Measurements from ENCODE around the gene DCAF11.

DCAF11 gene

DNA sequence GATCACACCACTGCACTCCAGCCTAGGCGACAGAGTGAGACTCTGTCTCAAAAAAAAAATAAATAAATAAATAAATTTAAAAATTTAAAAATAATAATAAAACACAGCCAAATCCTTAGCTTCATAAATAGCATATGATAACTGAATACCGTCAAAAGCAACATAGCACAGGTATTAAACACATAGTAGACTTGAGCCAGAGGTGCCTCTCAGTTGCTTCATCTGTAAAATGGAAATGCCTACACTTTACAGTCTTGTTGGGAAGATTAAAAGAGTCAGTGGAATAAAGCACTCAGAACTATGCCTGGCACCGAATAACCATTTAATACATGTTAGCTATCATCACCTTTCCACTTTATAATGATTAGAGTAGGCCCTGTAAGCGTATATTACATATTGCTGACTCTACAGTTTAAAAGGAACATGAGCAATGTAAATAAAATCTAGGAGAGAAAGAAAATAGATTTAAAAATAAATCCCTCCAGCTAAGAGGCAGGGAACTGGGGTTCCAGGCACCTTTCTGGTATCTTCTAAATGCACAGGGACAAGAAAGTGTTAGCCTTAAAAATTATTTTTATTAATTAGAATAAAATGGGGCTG, 7.8 kb upstream of the DCAF11 start:
- H3K4me3 ChIP-seq (ENCODE audit: low read depth, low read length) = no peak overlapping the region
- peaks cover 6% of the 10 kb centered on the region for H3K4me1 ChIP-seq
- H3K79me2 ChIP-seq = peaks cover 29% of the 10 kb centered on the region
- H3K9me3 ChIP-seq (ENCODE audit: control insufficient read depth, low read length) = no peaks in the 10 kb centered on the region
- H3K36me3 ChIP-seq (ENCODE audit: control insufficient read depth, insufficient read depth, low read length) = no peaks in the 10 kb centered on the region
- no peaks in the 10 kb centered on the region for H3K27me3 ChIP-seq (ENCODE audit: control insufficient read depth, insufficient read depth, low read length)
- H3K27ac ChIP-seq = no peak overlapping the region
- no peak overlapping the region for H3K9ac ChIP-seq
- no peak overlapping the region for H2AFZ ChIP-seq
- TF ChIP-seq, protein P1, sequence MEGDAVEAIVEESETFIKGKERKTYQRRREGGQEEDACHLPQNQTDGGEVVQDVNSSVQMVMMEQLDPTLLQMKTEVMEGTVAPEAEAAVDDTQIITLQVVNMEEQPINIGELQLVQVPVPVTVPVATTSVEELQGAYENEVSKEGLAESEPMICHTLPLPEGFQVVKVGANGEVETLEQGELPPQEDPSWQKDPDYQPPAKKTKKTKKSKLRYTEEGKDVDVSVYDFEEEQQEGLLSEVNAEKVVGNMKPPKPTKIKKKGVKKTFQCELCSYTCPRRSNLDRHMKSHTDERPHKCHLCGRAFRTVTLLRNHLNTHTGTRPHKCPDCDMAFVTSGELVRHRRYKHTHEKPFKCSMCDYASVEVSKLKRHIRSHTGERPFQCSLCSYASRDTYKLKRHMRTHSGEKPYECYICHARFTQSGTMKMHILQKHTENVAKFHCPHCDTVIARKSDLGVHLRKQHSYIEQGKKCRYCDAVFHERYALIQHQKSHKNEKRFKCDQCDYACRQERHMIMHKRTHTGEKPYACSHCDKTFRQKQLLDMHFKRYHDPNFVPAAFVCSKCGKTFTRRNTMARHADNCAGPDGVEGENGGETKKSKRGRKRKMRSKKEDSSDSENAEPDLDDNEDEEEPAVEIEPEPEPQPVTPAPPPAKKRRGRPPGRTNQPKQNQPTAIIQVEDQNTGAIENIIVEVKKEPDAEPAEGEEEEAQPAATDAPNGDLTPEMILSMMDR (IDR thresholded peaks at IDR 0.05) = no peak
- no peak overlapping the region for H3K4me2 ChIP-seq (ENCODE audit: low read length)

DNA sequence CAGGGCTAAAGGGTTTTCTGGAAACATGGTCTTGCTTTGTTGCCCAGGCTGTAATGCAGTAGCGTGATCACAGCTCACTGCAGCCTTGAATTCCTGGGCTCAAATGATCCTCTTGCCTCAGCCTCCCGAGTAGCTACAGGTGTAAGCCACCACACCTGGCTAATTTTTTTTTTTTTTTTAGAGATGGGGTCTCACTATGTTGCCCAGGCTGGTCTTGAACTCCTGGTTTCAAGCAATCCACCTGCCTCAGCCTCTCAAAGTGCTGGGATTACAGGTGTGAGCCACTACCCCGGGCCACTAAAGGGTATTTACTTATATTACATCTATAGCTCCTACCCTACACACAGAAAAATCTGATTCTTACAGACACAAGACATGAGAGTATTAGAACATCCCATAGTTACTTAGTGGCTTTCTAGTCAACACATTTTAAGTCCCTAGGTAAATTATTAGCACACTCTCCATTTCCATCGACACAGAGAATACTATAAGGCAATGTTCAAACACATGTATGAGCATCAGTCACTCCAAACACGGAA, 6.2 kb upstream of the DCAF11 start:
- peaks cover 25% of the 10 kb centered on the region for H3K79me2 ChIP-seq
- H3K9ac ChIP-seq = no peak overlapping the region
- no peaks in the 10 kb centered on the region for H3K36me3 ChIP-seq (ENCODE audit: control insufficient read depth, insufficient read depth, low read length)
- no peaks in the 10 kb centered on the region for H3K9me3 ChIP-seq (ENCODE audit: control insufficient read depth, low read length)
- H3K27me3 ChIP-seq (ENCODE audit: control insufficient read depth, insufficient read depth, low read length) = no peaks in the 10 kb centered on the region
- no peak overlapping the region for H3K4me3 ChIP-seq (ENCODE audit: low read depth, low read length)
- peak overlapping the region; percentile 48 for H3K27ac ChIP-seq
- H3K4me2 ChIP-seq (ENCODE audit: low read length) = no peak overlapping the region
- H3K4me1 ChIP-seq = peaks cover 7% of the 10 kb centered on the region
- H2AFZ ChIP-seq = peak overlapping the region; percentile 52
- TF ChIP-seq, protein P1 (IDR thresholded peaks at IDR 0.05) = no peak

DNA sequence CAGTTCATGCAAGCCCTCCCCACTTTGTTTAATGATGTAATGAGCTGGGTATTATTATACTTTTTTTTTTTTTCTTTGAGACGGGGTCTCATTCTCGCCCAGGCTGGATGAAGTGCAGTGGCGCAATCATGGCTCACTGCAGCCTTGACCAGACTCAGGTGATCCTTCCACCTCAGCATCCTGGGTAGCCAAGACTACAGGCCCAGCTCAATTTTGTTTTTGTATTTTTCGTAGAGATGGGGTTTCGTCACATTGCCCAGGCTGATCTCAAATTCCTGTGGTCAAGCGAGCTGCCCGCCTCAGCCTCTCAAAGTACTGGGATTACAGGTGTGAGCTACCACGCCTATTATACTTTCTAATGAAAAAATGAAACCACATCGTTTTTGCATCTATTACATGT, 4.5 kb upstream of the DCAF11 start:
- Histone ChIP-seq H3K4me2 (ENCODE audit: low read length) (no peak overlapping the region), H3K27ac (no peak overlapping the region), H3K27me3 (ENCODE audit: control insufficient read depth, insufficient read depth, low read length) (no peaks in the 10 kb centered on the region), H2AFZ (no peak overlapping the region), H3K79me2 (peaks cover 22% of the 10 kb centered on the region), H3K9ac (no peak overlapping the region), H3K4me1 (peaks cover 9% of the 10 kb centered on the region), H3K9me3 (ENCODE audit: control insufficient read depth, low read length) (no peaks in the 10 kb centered on the region), H3K36me3 (ENCODE audit: control insufficient read depth, insufficient read depth, low read length) (no peaks in the 10 kb centered on the region), H3K4me3 (ENCODE audit: low read depth, low read length) (no peak overlapping the region)
- TF ChIP-seq, protein P1 (IDR thresholded peaks at IDR 0.05) = no peak

DNA sequence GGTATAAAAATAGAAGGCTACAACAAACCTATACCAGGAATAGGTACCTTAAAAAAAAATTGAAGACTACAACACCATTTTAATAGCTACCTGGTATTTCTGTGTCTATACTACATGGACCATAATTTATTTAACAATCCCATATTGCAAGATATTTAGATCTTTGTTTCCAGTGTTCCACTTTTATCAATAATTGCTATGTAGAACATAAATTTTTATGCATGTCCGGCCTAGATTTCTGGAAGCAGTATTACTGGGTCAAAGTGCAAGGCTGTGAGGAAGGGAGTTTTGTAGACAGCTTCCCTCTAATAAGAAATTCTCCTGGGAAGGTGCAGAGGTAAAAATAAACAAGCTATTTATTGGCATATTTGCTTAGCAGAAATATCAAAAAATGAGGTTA, 4.1 kb upstream of the DCAF11 start:
- no peak overlapping the region for H3K9ac ChIP-seq
- peaks cover 9% of the 10 kb centered on the region for H3K4me1 ChIP-seq
- H3K27ac ChIP-seq = no peak overlapping the region

More for the DNA sequence above, 4.1 kb upstream of the DCAF11 start:
- H3K4me2 ChIP-seq (ENCODE audit: low read length) = no peak overlapping the region
- TF ChIP-seq, protein P1 (IDR thresholded peaks at IDR 0.05) = no peak
- no peaks in the 10 kb centered on the region for H3K36me3 ChIP-seq (ENCODE audit: control insufficient read depth, insufficient read depth, low read length)
- H3K4me3 ChIP-seq (ENCODE audit: low read depth, low read length) = no peak overlapping the region
- H3K27me3 ChIP-seq (ENCODE audit: control insufficient read depth, insufficient read depth, low read length) = no peaks in the 10 kb centered on the region
- H3K79me2 ChIP-seq = peaks cover 24% of the 10 kb centered on the region
- no peaks in the 10 kb centered on the region for H3K9me3 ChIP-seq (ENCODE audit: control insufficient read depth, low read length)
- no peak overlapping the region for H2AFZ ChIP-seq
